ENCODE results near the gene UPF1. TPM values are rescaled to one million over a fixed set of nuclear protein-coding genes. Genes with fewer than 3 reads are reported as not detected.
A peak's percentile ranks its signal among the peaks of the same experiment; 100 is the strongest.

The UPF1 gene
- polyA plus RNA-seq, 3 donors: 2.6 to 43.7 (median 3.2) TPM

DNA sequence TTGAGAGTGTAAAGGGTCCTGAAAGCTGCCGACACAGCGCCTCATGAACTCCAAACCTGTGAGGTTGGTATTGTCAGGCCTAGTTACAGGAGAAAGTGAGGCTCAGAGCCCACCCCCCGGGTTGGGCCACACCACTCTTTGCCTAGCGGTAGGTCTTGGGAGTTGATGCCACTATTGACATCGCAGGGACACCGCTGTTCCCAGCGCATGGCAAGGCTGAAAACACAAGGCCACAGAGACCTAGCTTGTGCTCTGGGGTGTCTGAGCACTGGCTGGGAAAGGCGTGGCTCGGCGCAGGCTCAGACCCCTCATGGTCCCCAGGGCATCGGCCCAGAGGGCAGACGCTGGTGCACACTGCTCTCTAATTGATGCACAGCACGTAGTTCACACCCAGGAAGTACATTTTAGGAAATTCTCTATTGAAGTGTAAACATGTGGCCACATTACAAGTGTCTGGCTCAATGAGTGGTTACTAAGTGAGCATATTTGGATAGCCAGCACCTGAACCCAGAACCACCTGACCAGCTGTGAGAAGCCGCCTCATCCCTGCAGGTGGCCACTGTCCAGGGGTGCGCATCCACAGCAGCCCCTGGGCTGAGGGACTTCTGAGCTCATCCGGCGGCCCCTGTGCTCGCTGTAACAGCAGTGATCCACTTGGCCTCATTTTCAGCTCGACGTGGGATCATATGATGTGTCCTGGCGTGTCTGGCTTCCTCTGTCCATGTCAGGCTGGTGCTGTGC lies 27.3 kb downstream of the UPF1 start:
- Histone ChIP-seq H3K9me3 (replicated peaks in 1 of 2; ENCODE audit: control insufficient read depth in 1 of 2, insufficient read depth in 1 of 2, low read length in 2 of 2) (no peaks in the 10 kb centered on the region), H3K9ac (ENCODE audit: insufficient read depth, low read length, poor library complexity, severe bottlenecking) (no peak overlapping the region), H3K79me2 (ENCODE audit: insufficient read depth, low read length) (peaks cover 11% of the 10 kb centered on the region), H4K20me1 (ENCODE audit: insufficient read depth, low read length) (peaks cover 100% of the 10 kb centered on the region), H3K4me1 (ENCODE audit: control insufficient read depth in 1 of 2, insufficient read depth in 2 of 2, low read length in 2 of 2) (peaks cover 4 to 8% of the 10 kb centered on the region in 2 donors), H3K36me3 (replicated peaks in 1 of 2; ENCODE audit: control insufficient read depth in 1 of 2, insufficient read depth in 2 of 2, low read length in 2 of 2) (peaks cover 100% of the 10 kb centered on the region in 2 donors), H3K27me3 (ENCODE audit: control insufficient read depth in 2 of 2, insufficient read depth in 2 of 2, low read length in 2 of 2) (no peaks in the 10 kb centered on the region), H3K4me3 (replicated peaks in 1 of 3; ENCODE audit: low read depth in 2 of 3, low read length in 3 of 3) (no peak overlapping the region), H3K4me2 (replicated peaks; ENCODE audit: extremely low read depth, low read length, poor library complexity, severe bottlenecking) (no peak overlapping the region), H3K27ac (ENCODE audit: low read depth in 1 of 2, low read length in 2 of 2) (no peak overlapping the region), H2AFZ (ENCODE audit: insufficient read depth, low read depth, low read length, poor library complexity, severe bottlenecking) (no peak overlapping the region)
- intact Hi-C loops (cut with micrococcal nuclease): no loop called here
- Mint-ChIP-seq H3K4me3 (no peak overlapping the region), H3K36me3 (peaks cover 89 to 99% of the 10 kb centered on the region in 2 donors), H3K4me1 (peaks cover 6% of the 10 kb centered on the region), H3K27me3 (ENCODE audit: low read depth in 3 of 3) (peaks cover 0 to 2% (median 1%) of the 10 kb centered on the region in 3 donors), H3K27ac (peak overlapping the region in 2 of 7 donors; percentile 41 to 44), H3K9me3 (no peaks in the 10 kb centered on the region)
- TF ChIP-seq, protein P1, sequence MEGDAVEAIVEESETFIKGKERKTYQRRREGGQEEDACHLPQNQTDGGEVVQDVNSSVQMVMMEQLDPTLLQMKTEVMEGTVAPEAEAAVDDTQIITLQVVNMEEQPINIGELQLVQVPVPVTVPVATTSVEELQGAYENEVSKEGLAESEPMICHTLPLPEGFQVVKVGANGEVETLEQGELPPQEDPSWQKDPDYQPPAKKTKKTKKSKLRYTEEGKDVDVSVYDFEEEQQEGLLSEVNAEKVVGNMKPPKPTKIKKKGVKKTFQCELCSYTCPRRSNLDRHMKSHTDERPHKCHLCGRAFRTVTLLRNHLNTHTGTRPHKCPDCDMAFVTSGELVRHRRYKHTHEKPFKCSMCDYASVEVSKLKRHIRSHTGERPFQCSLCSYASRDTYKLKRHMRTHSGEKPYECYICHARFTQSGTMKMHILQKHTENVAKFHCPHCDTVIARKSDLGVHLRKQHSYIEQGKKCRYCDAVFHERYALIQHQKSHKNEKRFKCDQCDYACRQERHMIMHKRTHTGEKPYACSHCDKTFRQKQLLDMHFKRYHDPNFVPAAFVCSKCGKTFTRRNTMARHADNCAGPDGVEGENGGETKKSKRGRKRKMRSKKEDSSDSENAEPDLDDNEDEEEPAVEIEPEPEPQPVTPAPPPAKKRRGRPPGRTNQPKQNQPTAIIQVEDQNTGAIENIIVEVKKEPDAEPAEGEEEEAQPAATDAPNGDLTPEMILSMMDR (IDR thresholded peaks at IDR 0.05): no peak
- WGBS (ENCODE audit: insufficient coverage): 95% methylated on average over 16 of the region's 21 CpGs
- no peak for DNase-seq

DNA sequence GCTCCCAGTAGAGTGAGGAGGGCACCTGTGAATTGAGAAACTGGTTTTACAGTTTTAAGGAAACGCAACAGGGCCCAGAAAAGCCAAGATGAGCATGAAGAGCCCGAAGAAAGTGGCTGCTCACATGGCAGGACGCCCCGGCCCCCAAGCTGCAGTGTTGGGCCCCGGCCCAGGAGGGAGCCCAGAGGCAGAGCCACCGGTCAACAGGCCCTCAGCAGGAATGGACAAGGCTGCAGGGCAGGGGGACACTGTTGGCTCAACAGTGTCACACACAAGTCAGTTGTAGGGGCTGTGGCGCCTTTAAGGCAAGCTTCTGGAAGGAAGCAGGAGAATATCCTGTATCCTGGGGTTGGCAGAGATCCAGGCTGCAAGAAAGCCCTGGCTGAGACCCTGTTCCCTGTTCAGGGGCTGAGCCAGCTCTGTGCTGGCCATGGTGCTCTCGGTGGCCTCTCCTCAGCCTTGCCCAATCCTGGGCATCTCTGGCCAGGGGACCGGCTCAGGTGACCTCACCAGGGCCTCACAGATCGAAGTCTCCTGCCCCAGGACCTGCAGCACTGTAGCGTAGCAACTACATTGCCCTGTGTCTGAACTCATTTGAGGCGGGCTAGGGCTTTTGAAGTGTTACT lies 28.0 kb downstream of the UPF1 start:
- intact Hi-C loops (cut with micrococcal nuclease): no loop called here
- TF ChIP-seq, protein P1 (IDR thresholded peaks at IDR 0.05): no peak
- peaks cover 100% of the 10 kb centered on the region for H4K20me1 ChIP-seq (ENCODE audit: insufficient read depth, low read length)
- no peak overlapping the region for H3K4me3 Mint-ChIP-seq
- peaks cover 100% of the 10 kb centered on the region in 2 donors for H3K36me3 ChIP-seq (replicated peaks in 1 of 2; ENCODE audit: control insufficient read depth in 1 of 2, insufficient read depth in 2 of 2, low read length in 2 of 2)
- H3K4me3 ChIP-seq (replicated peaks in 1 of 3; ENCODE audit: low read depth in 2 of 3, low read length in 3 of 3): no peak overlapping the region
- WGBS (ENCODE audit: insufficient coverage): 95% methylated on average over 12 of the region's 12 CpGs
- H3K9me3 Mint-ChIP-seq: no peaks in the 10 kb centered on the region
- H3K79me2 ChIP-seq (ENCODE audit: insufficient read depth, low read length): peaks cover 8% of the 10 kb centered on the region
- H3K27ac ChIP-seq (ENCODE audit: low read depth in 1 of 2, low read length in 2 of 2): no peak overlapping the region
- no peaks in the 10 kb centered on the region for H3K27me3 ChIP-seq (ENCODE audit: control insufficient read depth in 2 of 2, insufficient read depth in 2 of 2, low read length in 2 of 2)
- peaks cover 87 to 97% of the 10 kb centered on the region in 2 donors for H3K36me3 Mint-ChIP-seq
- H3K4me2 ChIP-seq (replicated peaks; ENCODE audit: extremely low read depth, low read length, poor library complexity, severe bottlenecking): no peak overlapping the region
- H3K27me3 Mint-ChIP-seq (ENCODE audit: low read depth in 3 of 3): peaks cover 0 to 2% (median 0%) of the 10 kb centered on the region in 3 donors
- peaks cover 4 to 8% of the 10 kb centered on the region in 2 donors for H3K4me1 ChIP-seq (ENCODE audit: control insufficient read depth in 1 of 2, insufficient read depth in 2 of 2, low read length in 2 of 2)
- H3K4me1 Mint-ChIP-seq: peaks cover 6% of the 10 kb centered on the region
- no peak overlapping the region for H3K9ac ChIP-seq (ENCODE audit: insufficient read depth, low read length, poor library complexity, severe bottlenecking)
- no peak overlapping the region for H2AFZ ChIP-seq (ENCODE audit: insufficient read depth, low read depth, low read length, poor library complexity, severe bottlenecking)
- H3K9me3 ChIP-seq (replicated peaks in 1 of 2; ENCODE audit: control insufficient read depth in 1 of 2, insufficient read depth in 1 of 2, low read length in 2 of 2): no peaks in the 10 kb centered on the region
- no peak for DNase-seq
- peak overlapping the region in 2 of 7 donors; percentile 6 to 44 for H3K27ac Mint-ChIP-seq

Data from CD14-positive monocyte (primary cell).